ENCODE data around the gene NR6A1. TPM values are rescaled to one million over a fixed set of nuclear protein-coding genes. Genes with fewer than 3 reads are reported as not detected.

The NR6A1 gene
- total and polyA plus RNA-seq, 2 of the 13 experiments (the other 11 are each of a cell fraction or from before 2014, with no cell fraction given) = 28.1 to 31.5 TPM

- TF ChIP-seq ZNF660 (CRISPR knock-in tag; IDR thresholded peaks at IDR 0.05; ENCODE audit: borderline replicate concordance, low read depth) (no peak), ZNF713 (CRISPR knock-in tag; IDR thresholded peaks at IDR 0.05) (no peak), ZNF570 (CRISPR knock-in tag; IDR thresholded peaks at IDR 0.05; ENCODE audit: borderline replicate concordance) (no peak), MXI1 (IDR thresholded peaks at IDR 0.05; ENCODE audit: borderline replicate concordance, low read depth, low read length) (no peak), CSRNP2 (CRISPR knock-in tag; conservative IDR thresholded peaks at IDR 0.05; ENCODE audit: low read depth) (no peak), NFATC3 (CRISPR knock-in tag; IDR thresholded peaks at IDR 0.05) (no peak), ZNF136 (CRISPR knock-in tag; IDR thresholded peaks at IDR 0.05; ENCODE audit: low read depth) (no peak), ELK4 (CRISPR knock-in tag; IDR thresholded peaks at IDR 0.05; ENCODE audit: borderline replicate concordance) (no peak), ZNF329 (CRISPR knock-in tag; IDR thresholded peaks at IDR 0.05; ENCODE audit: low read depth) (0 out of 2 replicates have a peak, but pooled peaks have one; percentile 59), ZNF775 (CRISPR knock-in tag; IDR thresholded peaks at IDR 0.05; ENCODE audit: borderline replicate concordance) (no peak), POLR2AphosphoS2 (IDR thresholded peaks at IDR 0.05; ENCODE audit: low read depth, low read length) (no peak), ZBTB42 (CRISPR knock-in tag; IDR thresholded peaks at IDR 0.05) (no peak), BCL3 (CRISPR knock-in tag; IDR thresholded peaks at IDR 0.05) (no peak), HNF1B (CRISPR knock-in tag; IDR thresholded peaks at IDR 0.05) (peak; percentile 34; the same call in 1 of the 2 replicates), MTF1 (CRISPR knock-in tag; IDR thresholded peaks at IDR 0.05) (no peak), CREB3 (CRISPR knock-in tag; IDR thresholded peaks at IDR 0.05) (no peak), ZNF232 (CRISPR knock-in tag; IDR thresholded peaks at IDR 0.05; ENCODE audit: borderline replicate concordance) (peak; percentile 21; the same call in 1 of the 2 replicates), ELF4 (CRISPR knock-in tag; IDR thresholded peaks at IDR 0.05; ENCODE audit: borderline replicate concordance) (no peak), CCAR2 (optimal IDR thresholded peaks at IDR 0.05; ENCODE audit: low read depth, low read length) (no peak), GATAD2A (CRISPR knock-in tag; IDR thresholded peaks at IDR 0.05) (no peak), HDAC2 (CRISPR knock-in tag; IDR thresholded peaks at IDR 0.05) (no peak; the same call in 1 of the 2 replicates), RCOR2 (CRISPR knock-in tag; IDR thresholded peaks at IDR 0.05) (no peak), ZNF772 (CRISPR knock-in tag; IDR thresholded peaks at IDR 0.05) (0 out of 2 replicates have a peak, but pooled peaks have one; percentile 23), ZNF501 (CRISPR knock-in tag; IDR thresholded peaks at IDR 0.05) (no peak), REL (CRISPR knock-in tag; conservative IDR thresholded peaks at IDR 0.05) (no peak)
Measured at GRCh38 chr9:124507880-124508423, 263.2 kb downstream of the NR6A1 start (continued).
